ENCODE measurements around the gene TMEM158.

Gene TMEM158

DNA sequence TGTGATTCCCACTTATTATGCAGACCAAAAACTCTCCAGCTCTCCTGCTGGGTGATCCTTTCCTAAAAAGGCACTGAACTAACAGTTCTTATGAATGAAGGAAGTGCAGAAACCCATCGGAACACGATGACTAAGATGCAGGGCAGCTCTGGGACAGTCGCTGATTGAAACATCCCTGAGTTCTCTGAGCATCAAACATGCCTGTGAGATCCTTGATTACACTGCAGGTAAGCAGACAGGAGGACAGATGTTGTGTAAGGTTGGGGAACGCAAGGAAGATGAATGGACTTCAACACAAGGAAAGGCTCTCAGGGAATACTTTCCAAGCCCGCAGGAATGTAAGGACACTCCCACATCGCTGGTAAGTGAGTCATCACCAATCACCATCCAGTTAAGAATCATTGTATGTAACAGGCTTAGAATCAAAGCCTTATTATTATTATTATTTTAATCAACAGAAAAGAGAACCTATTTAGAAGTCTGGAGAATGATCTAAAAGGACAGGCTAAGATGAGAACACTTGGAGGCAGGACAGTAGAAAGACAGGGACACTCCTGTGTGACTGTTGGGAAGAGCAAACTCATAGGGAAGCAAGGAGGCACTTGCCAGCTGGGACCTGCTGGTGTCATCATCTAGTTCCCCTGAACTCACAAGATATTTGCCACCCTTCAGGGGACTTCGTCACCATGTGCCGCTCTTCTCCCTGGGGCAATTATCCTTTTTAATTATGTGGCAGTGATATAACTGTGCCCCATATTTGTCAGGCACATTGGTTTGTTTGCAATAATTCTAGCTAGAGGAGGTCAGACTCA, 26.0 kb downstream of the TMEM158 start:
- no peak for DNase-seq

DNA sequence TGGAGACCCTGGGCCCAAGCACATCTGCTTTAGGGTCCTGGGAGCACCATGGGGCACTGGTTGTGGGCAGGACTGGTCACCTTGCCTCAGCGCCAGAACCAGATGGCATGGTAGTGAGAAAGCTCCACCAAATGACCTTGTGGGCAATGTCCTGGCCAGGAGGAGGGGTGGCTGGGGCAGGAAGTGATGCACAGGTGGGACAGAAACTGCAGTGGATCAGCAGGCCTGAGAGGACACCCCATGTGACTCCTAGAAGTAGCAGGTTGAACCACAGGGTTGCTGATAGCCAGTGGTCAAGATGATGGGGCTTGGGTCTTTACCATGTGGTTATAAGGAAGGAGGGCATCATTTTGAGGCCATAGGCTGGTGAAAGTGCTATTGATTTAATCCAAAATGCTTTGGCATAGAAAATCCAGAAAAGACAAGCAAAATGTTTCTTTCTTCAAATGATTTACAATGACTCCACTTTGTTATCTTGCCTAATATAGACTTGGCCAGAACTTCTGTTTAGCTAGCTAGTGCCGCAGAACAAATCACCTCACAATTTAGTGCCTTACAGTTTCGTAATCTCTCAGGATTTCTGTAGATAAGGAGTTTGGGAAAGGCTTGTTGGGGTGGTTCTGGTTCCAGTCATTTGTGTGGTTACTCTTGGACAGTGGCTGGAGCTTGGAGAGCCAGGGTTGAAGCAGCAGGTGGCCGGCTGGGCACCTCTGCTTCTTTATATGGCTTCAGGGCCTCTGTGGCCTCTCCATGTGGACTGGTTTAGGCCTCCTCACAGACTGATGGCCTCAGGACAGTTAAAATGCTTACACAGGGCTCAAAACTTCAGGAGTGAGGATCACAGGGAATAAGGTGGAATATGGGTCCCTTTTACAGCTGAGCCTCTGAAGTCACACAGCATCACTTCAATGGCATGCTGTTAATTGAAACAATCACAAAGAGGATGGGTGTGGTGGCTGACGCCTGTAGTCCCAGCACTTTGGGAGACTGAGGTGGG, 27.5 kb downstream of the TMEM158 start:
- no peak for DNase-seq

DNA sequence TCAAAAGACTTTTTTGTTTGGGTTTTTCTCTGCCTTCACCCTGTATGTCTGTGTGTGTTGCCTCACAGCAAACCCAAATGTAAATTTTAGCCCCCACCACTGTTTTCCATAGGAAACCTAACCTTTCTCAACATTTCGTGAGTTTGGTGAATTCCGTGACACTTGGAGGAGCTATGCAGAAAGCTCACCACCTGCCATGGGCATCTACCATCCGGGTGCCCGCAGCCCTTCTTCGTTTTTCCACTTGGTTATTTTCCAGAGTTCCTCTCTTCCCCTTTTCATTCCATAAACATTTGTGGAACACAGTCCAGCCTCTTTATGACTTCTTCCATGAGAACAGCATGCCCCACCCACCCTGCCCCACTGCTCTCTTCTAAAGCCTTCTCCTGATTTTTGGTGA, 31.3 kb downstream of the TMEM158 start:
- no peak for DNase-seq

DNA sequence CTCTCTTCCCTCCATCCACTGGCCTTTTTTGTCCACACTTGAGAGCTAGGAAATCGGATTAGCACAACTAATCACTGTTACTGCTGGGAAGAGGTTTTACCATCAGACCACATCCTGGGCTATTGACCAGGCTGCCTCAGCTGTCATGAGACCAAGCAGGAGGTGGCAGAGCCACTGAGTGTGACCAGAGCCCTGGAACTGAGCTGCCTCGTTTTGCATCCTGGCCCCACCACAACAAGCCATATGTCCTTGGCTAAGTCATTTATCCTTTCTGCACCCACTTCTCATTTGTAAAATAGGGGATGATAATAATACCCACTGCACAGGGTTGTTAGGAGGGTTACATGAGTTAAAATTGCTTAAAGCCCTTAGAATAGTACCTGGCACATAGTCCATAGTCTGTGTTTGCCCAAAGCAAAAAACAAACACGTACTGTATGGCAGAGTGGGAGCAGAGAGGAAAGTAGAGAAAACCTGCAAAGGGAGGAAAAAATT, 34.1 kb downstream of the TMEM158 start:
- no peak for DNase-seq

DNA sequence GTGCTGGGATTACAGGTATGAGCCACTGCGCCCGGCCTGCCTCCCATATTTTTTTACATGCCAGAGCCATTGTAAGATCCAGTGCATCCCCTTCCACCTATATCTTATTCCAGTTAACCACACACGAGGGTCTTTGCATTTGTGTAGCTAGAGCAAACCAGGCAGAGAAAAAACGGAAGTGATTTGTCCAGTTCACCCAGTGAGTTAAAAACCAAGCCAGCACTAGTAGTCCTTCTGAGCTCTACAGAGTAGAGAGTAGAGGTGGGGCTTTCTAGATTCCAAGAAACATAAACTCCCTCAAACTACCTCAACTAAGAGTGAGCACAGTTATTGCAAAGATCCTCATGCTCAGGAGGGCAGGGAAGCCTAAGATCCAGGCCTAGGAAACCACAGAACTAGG, 34.7 kb downstream of the TMEM158 start:
- no peak for DNase-seq

DNA sequence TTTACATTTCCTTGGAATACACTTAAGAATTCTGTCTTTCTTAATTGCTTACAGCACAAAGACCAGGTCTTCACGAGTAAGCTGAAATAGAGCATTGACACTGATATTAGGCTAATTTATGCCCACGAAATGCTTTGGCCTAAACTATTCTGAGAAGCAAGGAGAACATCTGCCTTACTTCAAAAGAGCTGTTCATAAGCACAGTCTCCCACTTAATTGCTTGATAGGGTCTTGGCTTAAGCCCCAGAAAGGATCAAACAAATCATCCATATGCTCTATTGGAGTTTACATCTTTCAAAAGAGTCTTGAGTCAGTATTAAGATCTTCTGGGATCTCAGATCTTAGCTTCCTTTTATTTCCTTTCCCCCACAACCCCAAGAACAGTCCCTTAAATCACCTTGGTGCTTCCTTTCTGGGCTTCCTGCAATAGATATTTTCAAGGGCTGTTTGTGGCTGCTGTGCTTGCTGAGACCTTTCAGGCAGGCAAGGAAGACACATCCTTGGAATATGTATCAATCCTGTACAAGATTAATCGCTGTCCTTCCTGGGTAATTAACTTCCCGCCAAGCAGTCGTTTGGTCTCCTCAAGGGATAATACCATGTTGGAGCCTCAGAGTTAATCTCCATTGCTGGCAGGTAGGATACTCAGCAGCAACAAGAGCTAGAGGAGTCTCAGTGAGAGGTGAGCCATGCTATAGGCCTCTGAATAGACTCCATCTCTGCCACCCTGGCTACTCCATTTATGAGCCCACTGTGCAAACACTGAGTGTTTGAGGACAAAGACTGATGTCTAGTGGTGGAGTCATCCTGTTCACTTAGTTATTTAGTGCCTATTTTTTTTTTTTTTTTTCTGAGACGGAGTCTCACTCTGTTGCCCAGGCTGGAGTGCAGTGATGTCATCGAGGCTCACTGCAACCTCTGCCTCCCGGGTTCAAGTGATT, 37.1 kb downstream of the TMEM158 start:
- no peak for DNase-seq

DNA sequence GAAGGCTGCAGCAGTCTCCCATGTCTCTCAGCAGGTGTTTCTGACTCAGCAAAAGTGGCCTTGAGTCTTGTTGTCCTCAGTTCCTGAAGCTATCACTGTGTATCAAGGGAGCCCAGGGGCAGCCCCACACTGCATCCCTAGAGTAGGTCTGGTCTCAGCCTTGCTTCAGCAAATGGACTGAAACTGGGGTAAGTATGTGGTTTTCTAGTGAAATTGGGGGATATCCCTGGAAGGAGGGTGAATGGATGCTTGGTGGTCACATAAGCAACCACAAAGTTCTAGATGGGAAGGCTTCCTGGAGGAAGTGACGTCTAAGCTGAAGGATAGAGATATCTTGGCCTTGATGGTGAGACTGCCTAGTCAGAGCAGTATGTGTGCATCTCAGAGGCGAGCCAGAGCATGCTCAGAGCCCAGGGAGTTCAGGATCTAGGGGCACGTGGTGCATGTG, 38.4 kb downstream of the TMEM158 start:
- DNase-seq, result no peak

DNA sequence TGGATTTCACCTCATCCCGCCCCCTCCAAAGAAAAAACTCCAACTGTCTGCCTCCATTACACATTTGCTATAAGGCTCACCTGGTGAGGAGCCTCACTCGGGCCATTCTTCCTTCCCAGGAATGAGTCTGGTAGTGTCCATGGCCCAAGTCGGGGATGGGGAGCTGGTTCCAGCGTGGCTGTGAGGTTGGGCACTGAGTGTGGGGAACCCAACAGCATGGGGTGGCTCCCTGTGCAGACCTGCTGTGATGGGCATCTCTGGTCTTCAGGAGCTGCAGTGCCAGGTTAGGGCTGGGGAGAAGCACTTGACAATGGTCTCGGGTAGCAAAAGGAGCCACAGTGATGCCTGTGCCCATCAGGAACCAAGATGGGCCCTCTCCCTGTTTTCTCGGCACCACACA, 39.2 kb downstream of the TMEM158 start:
- DNase-seq, result no peak

DNA sequence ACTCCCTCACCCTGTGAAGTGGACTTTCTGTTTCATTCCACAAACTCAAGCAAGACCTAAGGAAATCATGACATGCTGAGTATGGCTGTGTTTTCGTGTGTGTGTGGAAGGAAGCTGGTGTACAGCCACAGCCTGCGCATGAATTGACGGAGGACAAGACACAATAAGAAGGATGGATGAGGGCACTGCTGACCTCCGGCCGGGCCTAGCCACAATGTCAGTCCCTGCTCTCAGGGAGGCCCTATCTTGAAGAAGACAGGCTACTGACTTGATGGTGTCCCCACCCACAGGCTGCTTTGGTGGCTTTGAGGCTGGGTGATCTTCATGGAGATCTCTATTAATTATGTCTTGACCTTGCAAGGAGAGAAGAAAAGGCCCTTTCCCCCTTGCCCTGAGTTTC, 40.6 kb downstream of the TMEM158 start:
- no peak for DNase-seq

DNA sequence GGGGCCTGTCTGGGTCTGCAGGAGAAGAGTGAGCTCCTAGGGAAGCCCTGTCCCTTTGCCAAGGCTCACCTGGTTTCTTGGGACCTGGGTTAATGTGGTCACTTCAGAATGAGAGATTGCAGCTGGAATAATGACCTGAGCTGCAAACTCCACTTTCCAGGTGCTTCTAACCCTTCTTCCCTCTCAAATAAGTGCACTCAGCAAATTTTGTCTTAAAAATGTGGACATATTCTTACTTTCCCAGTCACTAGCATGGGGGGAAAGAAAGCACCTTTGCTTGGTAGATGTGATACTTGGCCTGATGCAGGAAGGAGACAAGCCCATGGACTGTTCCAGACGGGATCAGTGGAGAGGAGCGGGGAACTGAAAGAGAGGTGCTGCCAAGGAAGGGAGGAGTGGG, 41.0 kb downstream of the TMEM158 start:
- no peak for DNase-seq

DNA sequence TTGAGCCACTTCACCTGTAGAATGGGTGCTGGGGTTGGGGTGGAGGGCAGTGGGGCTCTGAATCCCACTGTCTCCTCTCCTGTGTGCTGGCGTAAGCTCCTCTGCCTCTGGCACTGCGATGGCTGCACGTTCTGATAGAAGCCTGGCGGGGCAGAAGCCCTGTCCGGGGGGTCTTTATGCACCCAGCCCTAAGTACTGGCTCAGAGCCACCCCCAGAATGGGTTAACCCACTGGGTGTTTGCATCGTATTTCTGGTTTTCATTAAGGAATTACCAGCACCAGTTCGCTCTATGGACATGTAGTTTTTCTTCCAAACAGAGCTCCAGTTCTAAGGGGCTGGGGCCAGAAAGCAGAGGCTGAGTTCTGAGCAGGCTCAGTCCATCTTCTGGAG, 42.2 kb downstream of the TMEM158 start:
- no peak for DNase-seq

DNA sequence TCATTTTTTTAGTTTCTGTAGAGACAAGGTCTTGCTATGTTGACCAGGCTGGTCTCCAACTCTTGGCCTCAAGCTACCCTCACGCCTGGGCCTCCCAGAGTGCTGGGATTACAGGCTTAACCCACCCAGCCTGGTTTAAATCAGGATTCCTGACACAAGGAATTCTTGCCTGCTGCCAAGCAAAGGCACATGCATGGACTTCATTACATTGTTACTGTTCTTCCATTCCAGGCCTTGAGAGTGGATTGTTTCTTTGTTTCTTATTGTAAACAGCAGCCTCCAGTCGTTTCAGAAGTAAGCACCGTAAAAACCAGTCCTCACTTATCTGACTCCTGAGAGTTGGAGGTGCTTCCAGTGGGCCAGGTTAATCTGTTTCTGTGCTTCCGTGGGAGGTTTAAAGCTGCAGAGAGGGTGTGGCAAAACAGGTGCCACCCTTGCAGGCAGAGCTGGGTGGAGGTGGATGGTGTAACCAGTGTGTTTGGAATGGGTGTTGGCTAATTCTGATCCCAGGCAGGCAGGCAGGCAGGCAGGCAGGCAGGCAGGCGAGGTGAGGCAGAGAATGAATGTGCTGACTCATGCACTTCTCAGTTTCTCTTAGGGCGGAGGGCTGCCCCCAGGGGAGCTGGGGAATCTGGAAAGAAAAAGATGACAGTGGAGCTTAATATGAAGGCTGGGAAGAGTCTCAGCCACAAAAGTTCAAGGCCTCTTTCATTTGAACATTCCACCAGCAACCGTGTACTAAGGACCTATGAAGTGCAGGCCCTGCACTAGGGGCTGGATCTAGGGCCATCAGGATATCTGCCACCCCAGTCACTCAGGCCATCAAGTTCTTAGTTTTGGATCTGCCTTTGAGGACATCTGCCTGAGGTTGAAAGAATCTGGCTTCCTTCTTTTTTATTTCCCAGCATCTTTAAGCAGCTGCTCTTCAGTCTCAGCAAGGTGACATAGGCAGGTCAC, 42.9 kb downstream of the TMEM158 start:
- DNase-seq, result no peak

DNA sequence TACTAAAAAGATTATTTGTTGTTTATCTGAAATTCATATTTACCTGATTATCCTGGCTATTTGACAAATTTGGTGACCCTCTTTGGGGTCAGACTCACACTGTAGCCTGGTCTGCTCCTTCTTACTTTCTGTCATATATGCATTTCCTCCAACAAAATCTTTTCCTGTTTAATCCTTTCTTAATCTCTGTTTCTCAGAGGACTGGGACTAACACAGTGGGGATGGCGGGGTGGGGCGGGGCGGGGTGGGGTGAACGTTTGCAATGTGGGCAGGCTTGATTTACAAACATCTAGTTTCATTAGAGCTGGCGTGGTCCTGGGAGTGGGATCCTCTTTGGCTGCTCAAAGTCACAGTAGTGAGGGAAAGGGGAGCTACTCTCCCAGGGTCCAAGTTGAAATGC, 44.6 kb downstream of the TMEM158 start:
- DNase-seq, result no peak

DNA sequence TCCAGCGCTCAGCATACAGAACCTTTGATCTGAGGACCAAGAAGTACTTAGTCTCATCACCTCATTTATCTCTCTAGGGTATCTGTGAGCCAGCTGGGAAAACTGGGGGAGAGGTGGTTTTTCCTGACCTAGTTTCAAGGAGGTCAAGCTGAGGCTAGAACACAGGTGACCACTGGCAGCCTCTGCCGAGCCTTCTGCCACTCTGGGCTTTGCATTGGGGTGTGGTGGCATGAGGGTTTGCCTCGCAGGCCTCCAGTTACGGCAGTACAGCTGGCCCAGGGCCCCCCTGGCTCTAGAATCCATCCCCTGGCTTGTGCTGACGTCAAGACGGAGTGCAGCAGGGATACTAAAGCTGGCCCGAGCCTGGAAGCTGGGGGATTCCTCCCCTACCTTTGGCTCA, 45.2 kb downstream of the TMEM158 start:
- DNase-seq, result no peak

DNA sequence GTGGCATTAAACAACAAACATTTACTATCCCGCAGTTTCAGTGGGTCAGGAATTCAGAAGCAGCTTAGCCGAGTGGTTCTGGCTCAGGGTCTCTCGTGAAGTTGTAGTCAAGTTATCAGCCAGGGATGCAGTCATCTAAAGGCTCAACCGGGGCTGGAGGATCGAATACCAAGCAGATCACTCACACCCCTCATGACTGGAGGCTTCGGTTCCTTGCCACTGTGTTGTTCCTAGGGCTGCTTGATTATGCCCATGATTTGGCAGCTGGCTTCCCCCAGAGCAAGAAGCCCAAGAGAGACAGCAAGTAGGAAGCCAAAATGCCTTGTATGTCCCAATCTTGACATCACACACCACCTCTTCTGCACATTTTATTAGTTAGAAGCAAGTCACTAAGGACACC, 46.0 kb downstream of the TMEM158 start:
- no peak for DNase-seq

DNA sequence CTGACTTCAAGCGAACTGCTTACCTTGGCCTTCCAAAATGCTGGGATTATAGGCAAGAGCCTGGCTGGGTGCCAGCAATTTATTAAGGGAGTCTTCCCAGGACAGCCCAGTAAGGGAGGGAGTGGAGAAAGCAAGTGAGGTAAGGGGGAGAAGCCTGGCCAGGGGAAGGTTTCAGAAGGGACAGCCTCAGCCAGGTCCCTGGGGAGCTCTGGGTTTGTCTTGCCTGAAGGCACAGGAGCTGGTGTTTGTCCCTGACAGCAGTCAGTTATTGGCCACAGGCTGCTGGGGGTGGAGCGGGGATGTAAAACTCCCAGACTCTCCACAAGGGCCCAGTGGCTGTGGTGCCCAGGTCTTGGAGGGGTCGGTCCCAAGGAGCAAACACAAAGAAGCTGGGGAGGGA, 46.9 kb downstream of the TMEM158 start:
- DNase-seq, result no peak

DNA sequence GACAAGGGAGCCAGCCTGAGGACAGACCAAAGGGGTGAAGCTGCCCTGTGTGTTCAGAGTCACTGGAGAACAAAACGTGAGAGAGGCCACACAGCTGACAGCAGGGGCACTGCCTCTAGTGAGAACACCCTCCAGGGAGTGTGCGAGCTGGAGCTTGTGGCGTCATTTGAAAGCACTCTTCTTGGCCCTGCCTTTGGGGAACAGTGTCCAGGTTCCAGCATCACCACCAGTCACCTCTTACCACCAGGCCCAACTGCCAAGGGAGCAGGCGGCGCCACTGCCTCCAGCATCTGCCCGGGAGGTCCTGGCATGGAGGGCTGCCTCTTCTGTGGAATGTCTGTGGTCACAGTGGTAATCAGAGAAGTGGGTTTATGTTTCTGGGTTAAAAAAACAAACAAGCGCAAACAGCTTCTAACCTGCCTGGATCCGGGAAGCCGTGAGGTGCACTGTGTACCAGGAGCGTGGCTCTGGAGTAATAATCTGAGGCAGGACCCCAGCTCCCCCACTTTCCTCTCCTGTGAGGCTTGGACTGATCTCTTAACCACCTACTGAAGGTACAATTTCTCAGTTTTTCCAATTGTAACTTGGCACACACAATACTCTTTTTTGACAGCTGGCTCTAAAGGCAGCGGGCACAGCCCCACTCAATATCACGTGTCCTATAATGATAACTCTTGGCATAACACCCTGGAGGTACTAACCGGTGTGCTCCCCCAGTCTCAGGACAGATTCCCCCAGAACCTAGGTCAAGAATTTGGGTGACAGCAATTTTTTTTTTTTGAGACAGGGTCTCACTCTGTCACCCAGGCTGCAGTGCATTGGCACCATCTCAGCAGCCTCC, 47.7 kb downstream of the TMEM158 start:
- no peak for DNase-seq

DNA sequence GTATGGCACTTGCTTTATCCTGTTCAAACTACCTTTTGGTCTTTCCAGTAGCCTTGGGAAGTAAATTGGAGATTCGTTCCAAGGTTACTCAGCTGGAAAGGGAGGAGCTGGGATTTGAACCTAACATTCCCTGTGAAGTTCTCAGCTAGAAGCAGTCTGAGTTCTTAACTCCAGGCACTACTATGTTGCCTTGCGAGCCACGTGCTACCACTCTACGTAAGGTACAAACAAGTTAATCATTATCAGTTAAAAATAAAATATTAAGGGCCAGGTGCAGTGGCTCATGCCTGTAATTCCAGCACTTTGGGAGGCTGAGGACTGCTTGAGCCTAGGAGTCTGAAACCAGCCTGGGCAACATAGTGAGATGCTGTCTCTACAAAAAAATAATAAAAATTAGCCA, 49.2 kb downstream of the TMEM158 start:
- DNase-seq, result no peak
